Measurements from ENCODE around the gene CMSS1. TPM values are rescaled to one million over a fixed set of nuclear protein-coding genes. Genes with fewer than 3 reads are reported as not detected.
"Not testable (repeated sequence)": the region's sequence is repeated elsewhere in the genome, so short reads cannot be mapped to it uniquely, and the experiment has no call there.

Gene CMSS1
- polyA plus RNA-seq, 1 of the 3 experiments (the other 2 are of a cell fraction): 9.1 TPM

- TF ChIP-seq, protein P1, sequence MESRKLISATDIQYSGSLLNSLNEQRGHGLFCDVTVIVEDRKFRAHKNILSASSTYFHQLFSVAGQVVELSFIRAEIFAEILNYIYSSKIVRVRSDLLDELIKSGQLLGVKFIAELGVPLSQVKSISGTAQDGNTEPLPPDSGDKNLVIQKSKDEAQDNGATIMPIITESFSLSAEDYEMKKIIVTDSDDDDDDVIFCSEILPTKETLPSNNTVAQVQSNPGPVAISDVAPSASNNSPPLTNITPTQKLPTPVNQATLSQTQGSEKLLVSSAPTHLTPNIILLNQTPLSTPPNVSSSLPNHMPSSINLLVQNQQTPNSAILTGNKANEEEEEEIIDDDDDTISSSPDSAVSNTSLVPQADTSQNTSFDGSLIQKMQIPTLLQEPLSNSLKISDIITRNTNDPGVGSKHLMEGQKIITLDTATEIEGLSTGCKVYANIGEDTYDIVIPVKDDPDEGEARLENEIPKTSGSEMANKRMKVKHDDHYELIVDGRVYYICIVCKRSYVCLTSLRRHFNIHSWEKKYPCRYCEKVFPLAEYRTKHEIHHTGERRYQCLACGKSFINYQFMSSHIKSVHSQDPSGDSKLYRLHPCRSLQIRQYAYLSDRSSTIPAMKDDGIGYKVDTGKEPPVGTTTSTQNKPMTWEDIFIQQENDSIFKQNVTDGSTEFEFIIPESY (IDR thresholded peaks at IDR 0.05; ENCODE audit: borderline replicate concordance, low read depth): no peak
- TF ChIP-seq TCF12 (IDR thresholded peaks at IDR 0.05): 0 out of 2 replicates have a peak, but pooled peaks have one; percentile 6
- no peak for TF ChIP-seq FOXM1 (IDR thresholded peaks at IDR 0.05; ENCODE audit: low read depth)
- no peak for TF ChIP-seq RAD21 (IDR thresholded peaks at IDR 0.05; ENCODE audit: low read length)
These were observed 276.2 kb downstream of the CMSS1 start (continued) for GRCh38 chr3:100093831-100094230.

- H3K4me2 ChIP-seq; H2AFZ ChIP-seq (ENCODE audit: low read depth); H3F3A ChIP-seq (replicated peaks; ENCODE audit: insufficient read depth); CTCF ChIA-PET; H3K27ac ChIP-seq (ENCODE audit: low read depth in 2 of 2, low read length in 1 of 2); H3K9me3 ChIP-seq; H3K27me3 ChIP-seq (ENCODE audit: insufficient read depth); H3K9me2 ChIP-seq; H3K4me3 ChIP-seq (ENCODE audit: low read depth in 2 of 2, low read length in 1 of 2); DNase-seq; H3K9ac ChIP-seq; H3K36me3 ChIP-seq (replicated peaks in 1 of 2; ENCODE audit: control insufficient read depth in 1 of 2, insufficient read depth in 2 of 2, low read length in 1 of 2); H4K20me1 ChIP-seq (ENCODE audit: insufficient read depth); POLR2A ChIA-PET; H3K79me2 ChIP-seq (ENCODE audit: insufficient read depth); H3K4me1 ChIP-seq (ENCODE audit: control insufficient read depth in 1 of 2, insufficient read depth in 2 of 2, low read depth in 1 of 2, low read length in 1 of 2): not testable (repeated sequence)
- 97% methylated on average over 1 of the region's 1 CpG for WGBS (ENCODE audit: low lambda C conversion rate)
These were observed 278.6 kb downstream of the CMSS1 start for GRCh38 chr3:100096286-100096685.

GRCh38 chr3:100096866-100097265 is 279.2 kb downstream of the CMSS1 start:
- H3K9me3 ChIP-seq: no peaks in the 10 kb centered on the region
- ChIA-PET POLR2A (no interaction called here), CTCF (no interaction called here)
- H3K9ac ChIP-seq: no peak overlapping the region
- no peak overlapping the region for H3K4me3 ChIP-seq (ENCODE audit: low read depth in 2 of 2, low read length in 1 of 2)
- H2AFZ ChIP-seq (ENCODE audit: low read depth): no peak overlapping the region
- no peaks in the 10 kb centered on the region for H3K79me2 ChIP-seq (ENCODE audit: insufficient read depth)
- H3K4me1 ChIP-seq (ENCODE audit: control insufficient read depth in 1 of 2, insufficient read depth in 2 of 2, low read depth in 1 of 2, low read length in 1 of 2): peaks cover 0 to 9% of the 10 kb centered on the region in 2 experiments; a peak in 3 of 4 replicates
- no peaks in the 10 kb centered on the region for H4K20me1 ChIP-seq (ENCODE audit: insufficient read depth)
- WGBS (ENCODE audit: low lambda C conversion rate): 78% methylated on average over 2 of the region's 2 CpGs
- no peak for TF ChIP-seq YY1 (IDR thresholded peaks at IDR 0.05; ENCODE audit: low read depth)
- TF ChIP-seq, protein P1 (IDR thresholded peaks at IDR 0.05; ENCODE audit: borderline replicate concordance, low read depth): no peak
- no peak for TF ChIP-seq FOXM1 (IDR thresholded peaks at IDR 0.05; ENCODE audit: low read depth)
- TF ChIP-seq JUND (IDR thresholded peaks at IDR 0.05): no peak
- TF ChIP-seq SIN3A (IDR thresholded peaks at IDR 0.05; ENCODE audit: borderline replicate concordance, low read depth, low read length): no peak
- TF ChIP-seq CHD2 (IDR thresholded peaks at IDR 0.05; ENCODE audit: low read length, partially characterized antibody): no peak
- TF ChIP-seq TCF12 (IDR thresholded peaks at IDR 0.05): no peak
- no peak for TF ChIP-seq FOSL2 (IDR thresholded peaks at IDR 0.05; ENCODE audit: borderline replicate concordance, low read depth)
- TF ChIP-seq, protein P2, sequence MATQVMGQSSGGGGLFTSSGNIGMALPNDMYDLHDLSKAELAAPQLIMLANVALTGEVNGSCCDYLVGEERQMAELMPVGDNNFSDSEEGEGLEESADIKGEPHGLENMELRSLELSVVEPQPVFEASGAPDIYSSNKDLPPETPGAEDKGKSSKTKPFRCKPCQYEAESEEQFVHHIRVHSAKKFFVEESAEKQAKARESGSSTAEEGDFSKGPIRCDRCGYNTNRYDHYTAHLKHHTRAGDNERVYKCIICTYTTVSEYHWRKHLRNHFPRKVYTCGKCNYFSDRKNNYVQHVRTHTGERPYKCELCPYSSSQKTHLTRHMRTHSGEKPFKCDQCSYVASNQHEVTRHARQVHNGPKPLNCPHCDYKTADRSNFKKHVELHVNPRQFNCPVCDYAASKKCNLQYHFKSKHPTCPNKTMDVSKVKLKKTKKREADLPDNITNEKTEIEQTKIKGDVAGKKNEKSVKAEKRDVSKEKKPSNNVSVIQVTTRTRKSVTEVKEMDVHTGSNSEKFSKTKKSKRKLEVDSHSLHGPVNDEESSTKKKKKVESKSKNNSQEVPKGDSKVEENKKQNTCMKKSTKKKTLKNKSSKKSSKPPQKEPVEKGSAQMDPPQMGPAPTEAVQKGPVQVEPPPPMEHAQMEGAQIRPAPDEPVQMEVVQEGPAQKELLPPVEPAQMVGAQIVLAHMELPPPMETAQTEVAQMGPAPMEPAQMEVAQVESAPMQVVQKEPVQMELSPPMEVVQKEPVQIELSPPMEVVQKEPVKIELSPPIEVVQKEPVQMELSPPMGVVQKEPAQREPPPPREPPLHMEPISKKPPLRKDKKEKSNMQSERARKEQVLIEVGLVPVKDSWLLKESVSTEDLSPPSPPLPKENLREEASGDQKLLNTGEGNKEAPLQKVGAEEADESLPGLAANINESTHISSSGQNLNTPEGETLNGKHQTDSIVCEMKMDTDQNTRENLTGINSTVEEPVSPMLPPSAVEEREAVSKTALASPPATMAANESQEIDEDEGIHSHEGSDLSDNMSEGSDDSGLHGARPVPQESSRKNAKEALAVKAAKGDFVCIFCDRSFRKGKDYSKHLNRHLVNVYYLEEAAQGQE (IDR thresholded peaks at IDR 0.05; ENCODE audit: low read depth, low read length): no peak
- no peak for TF ChIP-seq RCOR1 (IDR thresholded peaks at IDR 0.05; ENCODE audit: low read length)
- DNase-seq: no peak
- peaks cover 3% of the 10 kb centered on the region for H3F3A ChIP-seq (replicated peaks; ENCODE audit: insufficient read depth)
- no peak overlapping the region for H3K4me2 ChIP-seq
- H3K27me3 ChIP-seq (ENCODE audit: insufficient read depth): no peaks in the 10 kb centered on the region
- no peaks in the 10 kb centered on the region for H3K36me3 ChIP-seq (replicated peaks in 1 of 2; ENCODE audit: control insufficient read depth in 1 of 2, insufficient read depth in 2 of 2, low read length in 1 of 2)
- H3K27ac ChIP-seq (ENCODE audit: low read depth in 2 of 2, low read length in 1 of 2): no peak overlapping the region
- no peaks in the 10 kb centered on the region for H3K9me2 ChIP-seq

Measured in SK-N-SH (cell line).